ENCODE measurements around the gene FES.

FES gene

DNA sequence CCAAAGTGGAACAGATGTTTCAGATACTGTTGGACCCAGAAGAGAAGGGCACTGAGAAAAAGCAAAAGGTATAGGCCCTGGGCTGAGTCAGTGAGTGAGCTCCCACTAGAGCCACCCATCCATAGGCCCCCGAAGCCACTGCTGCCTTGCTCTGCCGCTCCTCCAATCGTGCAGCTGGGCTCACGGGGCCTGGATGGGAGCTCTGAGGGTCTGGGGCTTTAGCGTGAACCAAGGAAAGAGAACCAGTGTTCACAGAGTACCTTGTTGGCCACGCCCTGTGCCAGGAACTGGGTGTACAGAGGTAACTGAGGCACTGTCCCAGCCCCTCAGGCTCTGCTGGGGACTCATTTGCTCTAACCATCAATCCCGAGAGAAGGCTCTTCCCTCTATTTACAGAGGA is 55.5 kb downstream of the FES start:
- Histone ChIP-seq H3K9ac (ENCODE audit: low read depth in 1 of 2, low read length in 2 of 2) (no peak overlapping the region), H3K27ac (ENCODE audit: low read depth, low read length) (no peak overlapping the region), H3K27me3 (ENCODE audit: control insufficient read depth in 1 of 2, insufficient read depth in 2 of 2, low read length in 2 of 2) (no peaks in the 10 kb centered on the region), H3K4me1 (ENCODE audit: control insufficient read depth in 1 of 2, insufficient read depth in 2 of 2, low read length in 2 of 2) (peaks cover 12% of the 10 kb centered on the region in 2 donors), H3K4me3 (ENCODE audit: low read depth in 1 of 2, low read length in 2 of 2) (no peak overlapping the region), H3K9me3 (ENCODE audit: control insufficient read depth in 1 of 2, low read length in 2 of 2) (no peaks in the 10 kb centered on the region), H3K36me3 (ENCODE audit: control insufficient read depth in 1 of 2, insufficient read depth in 2 of 2, low read length in 2 of 2) (peaks cover 42 to 55% of the 10 kb centered on the region in 2 donors)

- Histone ChIP-seq H3K36me3 (ENCODE audit: control insufficient read depth in 1 of 2, insufficient read depth in 2 of 2, low read length in 2 of 2) (peaks cover 47 to 60% of the 10 kb centered on the region in 2 donors), H3K27ac (ENCODE audit: low read depth, low read length) (no peak overlapping the region), H3K9ac (ENCODE audit: low read depth in 1 of 2, low read length in 2 of 2) (no peak overlapping the region), H3K9me3 (ENCODE audit: control insufficient read depth in 1 of 2, low read length in 2 of 2) (no peaks in the 10 kb centered on the region), H3K4me3 (ENCODE audit: low read depth in 1 of 2, low read length in 2 of 2) (no peak overlapping the region), H3K4me1 (ENCODE audit: control insufficient read depth in 1 of 2, insufficient read depth in 2 of 2, low read length in 2 of 2) (peaks cover 5 to 8% of the 10 kb centered on the region in 2 donors), H3K27me3 (ENCODE audit: control insufficient read depth in 1 of 2, insufficient read depth in 2 of 2, low read length in 2 of 2) (no peaks in the 10 kb centered on the region)
Measured at GRCh38 chr15:90941038-90941437, 56.7 kb downstream of the FES start.

DNA sequence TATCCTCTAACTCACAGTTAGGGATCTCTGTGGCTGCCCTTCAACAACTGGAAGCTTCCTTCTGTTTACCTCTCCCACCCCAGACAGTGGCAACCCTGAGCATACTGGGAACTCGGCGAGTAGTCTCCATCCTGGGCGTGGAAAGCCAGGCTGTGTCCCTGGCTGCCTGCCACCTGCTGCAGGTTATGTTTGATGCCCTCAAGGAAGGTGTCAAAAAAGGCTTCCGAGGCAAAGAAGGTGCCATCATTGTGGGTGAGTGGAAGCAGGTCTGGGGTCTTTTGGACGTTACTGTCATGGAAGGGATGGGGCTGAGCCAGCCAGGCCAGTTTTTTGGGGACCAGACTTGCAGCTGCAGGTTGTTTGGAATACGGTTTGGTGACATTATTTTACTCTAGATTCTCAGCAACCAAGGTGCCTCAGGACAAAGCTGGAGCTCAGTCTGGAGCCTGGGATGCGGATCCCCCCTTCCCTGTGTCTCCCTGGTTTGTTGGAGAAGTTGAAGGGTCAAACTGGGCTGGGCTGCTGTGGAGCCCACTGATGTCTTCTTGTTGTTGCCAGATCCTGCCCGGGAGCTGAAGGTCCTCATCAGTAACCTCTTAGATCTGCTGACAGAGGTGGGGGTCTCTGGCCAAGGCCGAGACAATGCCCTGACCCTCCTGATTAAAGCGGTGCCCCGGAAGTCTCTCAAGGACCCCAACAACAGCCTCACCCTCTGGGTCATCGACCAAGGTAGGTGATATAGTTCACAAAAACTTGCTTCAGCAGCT is 58.2 kb downstream of the FES start:
- Histone ChIP-seq H3K4me1 (ENCODE audit: control insufficient read depth in 1 of 2, insufficient read depth in 2 of 2, low read length in 2 of 2) (no peaks in the 10 kb centered on the region), H3K9me3 (ENCODE audit: control insufficient read depth in 1 of 2, low read length in 2 of 2) (no peaks in the 10 kb centered on the region), H3K27ac (ENCODE audit: low read depth, low read length) (no peak overlapping the region), H3K27me3 (ENCODE audit: control insufficient read depth in 1 of 2, insufficient read depth in 2 of 2, low read length in 2 of 2) (no peaks in the 10 kb centered on the region), H3K4me3 (ENCODE audit: low read depth in 1 of 2, low read length in 2 of 2) (no peak overlapping the region), H3K36me3 (ENCODE audit: control insufficient read depth in 1 of 2, insufficient read depth in 2 of 2, low read length in 2 of 2) (peaks cover 50 to 74% of the 10 kb centered on the region in 2 donors), H3K9ac (ENCODE audit: low read depth in 1 of 2, low read length in 2 of 2) (no peak overlapping the region)

GRCh38 chr15:90945091-90945490 is 60.8 kb downstream of the FES start:
- Histone ChIP-seq H3K36me3 (ENCODE audit: control insufficient read depth in 1 of 2, insufficient read depth in 2 of 2, low read length in 2 of 2) (peaks cover 42 to 84% of the 10 kb centered on the region in 2 donors), H3K9ac (ENCODE audit: low read depth in 1 of 2, low read length in 2 of 2) (no peak overlapping the region), H3K4me3 (ENCODE audit: low read depth in 1 of 2, low read length in 2 of 2) (no peak overlapping the region), H3K27ac (ENCODE audit: low read depth, low read length) (no peak overlapping the region), H3K4me1 (ENCODE audit: control insufficient read depth in 1 of 2, insufficient read depth in 2 of 2, low read length in 2 of 2) (no peaks in the 10 kb centered on the region), H3K9me3 (ENCODE audit: control insufficient read depth in 1 of 2, low read length in 2 of 2) (no peaks in the 10 kb centered on the region), H3K27me3 (ENCODE audit: control insufficient read depth in 1 of 2, insufficient read depth in 2 of 2, low read length in 2 of 2) (no peaks in the 10 kb centered on the region)
